ENCODE measurements around the gene CCDC66. TPM values are rescaled to one million over a fixed set of nuclear protein-coding genes. Genes with fewer than 3 reads are reported as not detected.

CCDC66 gene
- total RNA-seq, 4 donors from 2014 or later = 39.4 to 69.5 (median 40.6) TPM

DNA sequence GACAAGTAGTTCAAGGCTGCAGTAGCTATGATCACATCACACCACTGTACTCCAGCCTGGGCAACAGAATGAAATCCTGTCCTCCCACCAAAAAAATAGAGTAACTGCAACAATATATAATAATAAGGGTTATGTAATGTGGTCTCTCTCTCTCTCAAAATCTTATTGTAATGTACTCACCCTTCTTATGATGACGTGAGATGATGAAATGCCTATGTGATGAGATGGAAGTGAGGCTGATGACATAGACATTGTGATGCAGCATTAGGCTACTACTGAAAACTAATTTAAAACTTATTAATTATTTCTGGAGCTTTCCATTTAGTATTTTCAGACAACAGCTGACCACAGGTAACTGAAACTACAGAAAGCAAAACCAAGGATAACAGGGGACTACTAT is 98.7 kb downstream of the CCDC66 start:
- intact Hi-C loops (cut with DNase I) = no loop called here
- Histone ChIP-seq H3K27ac (no peak overlapping the region), H3K4me3 (replicated peaks in 1 of 3) (no peak overlapping the region), H3K27me3 (no peaks in the 10 kb centered on the region), H3K36me3 (peaks cover 44 to 47% of the 10 kb centered on the region in 2 donors), H3K9me3 (no peaks in the 10 kb centered on the region), H3K4me1 (no peaks in the 10 kb centered on the region)
- TF ChIP-seq, protein P1, sequence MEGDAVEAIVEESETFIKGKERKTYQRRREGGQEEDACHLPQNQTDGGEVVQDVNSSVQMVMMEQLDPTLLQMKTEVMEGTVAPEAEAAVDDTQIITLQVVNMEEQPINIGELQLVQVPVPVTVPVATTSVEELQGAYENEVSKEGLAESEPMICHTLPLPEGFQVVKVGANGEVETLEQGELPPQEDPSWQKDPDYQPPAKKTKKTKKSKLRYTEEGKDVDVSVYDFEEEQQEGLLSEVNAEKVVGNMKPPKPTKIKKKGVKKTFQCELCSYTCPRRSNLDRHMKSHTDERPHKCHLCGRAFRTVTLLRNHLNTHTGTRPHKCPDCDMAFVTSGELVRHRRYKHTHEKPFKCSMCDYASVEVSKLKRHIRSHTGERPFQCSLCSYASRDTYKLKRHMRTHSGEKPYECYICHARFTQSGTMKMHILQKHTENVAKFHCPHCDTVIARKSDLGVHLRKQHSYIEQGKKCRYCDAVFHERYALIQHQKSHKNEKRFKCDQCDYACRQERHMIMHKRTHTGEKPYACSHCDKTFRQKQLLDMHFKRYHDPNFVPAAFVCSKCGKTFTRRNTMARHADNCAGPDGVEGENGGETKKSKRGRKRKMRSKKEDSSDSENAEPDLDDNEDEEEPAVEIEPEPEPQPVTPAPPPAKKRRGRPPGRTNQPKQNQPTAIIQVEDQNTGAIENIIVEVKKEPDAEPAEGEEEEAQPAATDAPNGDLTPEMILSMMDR (IDR thresholded peaks at IDR 0.05) = no peak
- no peak for TF ChIP-seq POLR2A (IDR thresholded peaks at IDR 0.05)
- 97 to 100% methylated on average over 1 of the region's 1 CpG for WGBS, 2 donors
- DNase-seq = no peak

DNA sequence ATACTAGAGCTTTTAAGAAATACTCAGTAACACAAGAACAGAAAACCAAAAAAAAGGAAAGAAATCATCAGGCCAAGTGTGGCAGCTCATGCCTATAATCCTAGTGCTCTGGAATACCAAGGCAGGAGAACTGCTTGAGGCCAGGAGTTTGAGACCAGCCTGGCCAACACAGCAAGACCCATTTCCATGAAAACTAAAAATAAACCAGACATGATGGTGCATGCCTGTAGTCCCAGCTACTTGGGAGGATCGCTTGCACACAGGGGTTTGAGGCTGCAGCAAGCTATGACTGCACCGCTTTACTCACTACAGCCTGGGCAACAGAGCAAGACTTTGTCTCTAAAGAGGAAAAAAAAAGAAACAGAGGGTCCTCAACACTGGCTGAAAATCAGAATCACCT is 107.8 kb downstream of the CCDC66 start:
- WGBS, 2 donors = 89 to 97% methylated on average over 2 of the region's 2 CpGs
- no peaks in the 10 kb centered on the region for H3K27me3 ChIP-seq
- H3K4me1 ChIP-seq = no peaks in the 10 kb centered on the region
- no peak overlapping the region for H3K27ac ChIP-seq
- intact Hi-C loops (cut with DNase I) = no loop called here
- no peak overlapping the region for H3K4me3 ChIP-seq (replicated peaks in 1 of 3)
- no peaks in the 10 kb centered on the region for H3K9me3 ChIP-seq
- DNase-seq = no peak
- TF ChIP-seq, protein P1 (IDR thresholded peaks at IDR 0.05) = no peak
- no peak for TF ChIP-seq POLR2A (IDR thresholded peaks at IDR 0.05)
- H3K36me3 ChIP-seq = peaks cover 52 to 56% of the 10 kb centered on the region in 2 donors

DNA sequence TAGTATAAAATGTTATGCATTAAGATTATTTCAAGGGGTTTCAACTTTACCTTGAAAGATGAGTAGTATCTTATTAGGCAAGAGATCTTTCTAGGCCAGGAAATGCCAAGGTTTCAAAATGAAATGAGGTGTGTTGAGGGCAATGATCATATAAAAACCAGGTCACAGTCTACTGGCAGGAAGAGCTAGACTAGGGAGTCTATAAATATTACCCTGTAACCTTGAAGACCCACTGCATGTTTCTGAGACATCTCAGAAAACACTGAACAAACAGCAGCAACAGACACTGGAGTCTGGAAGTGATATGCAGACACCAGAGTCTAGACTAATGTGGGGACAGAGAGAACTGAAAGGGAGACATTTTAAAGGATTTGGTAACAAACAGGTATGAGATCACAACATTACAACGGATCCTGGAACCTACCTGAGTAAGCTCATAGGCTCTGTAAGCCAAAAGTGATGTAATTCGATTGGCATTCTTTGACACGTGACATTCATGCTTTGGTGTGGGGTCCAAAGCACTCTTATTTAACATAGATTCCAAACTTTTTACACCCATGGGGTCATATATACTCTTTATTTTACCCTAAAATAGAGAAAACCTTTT is 111.1 kb downstream of the CCDC66 start:
- DNase-seq = no peak
- H3K4me1 ChIP-seq = no peaks in the 10 kb centered on the region
- H3K4me3 ChIP-seq (replicated peaks in 1 of 3) = no peak overlapping the region
- no peak overlapping the region for H3K27ac ChIP-seq
- no peaks in the 10 kb centered on the region for H3K27me3 ChIP-seq
- no peaks in the 10 kb centered on the region for H3K9me3 ChIP-seq
- TF ChIP-seq, protein P1 (IDR thresholded peaks at IDR 0.05) = no peak
- WGBS, 2 donors = 81 to 88% methylated on average over 3 of the region's 3 CpGs
- peaks cover 37 to 42% of the 10 kb centered on the region in 2 donors for H3K36me3 ChIP-seq
- intact Hi-C loops (cut with DNase I) = no loop called here

Other genes starting within 250 kb of the CCDC66 start
- 1 to 10 TPM; 5.3 to 8.8 (median 7.8) TPM for gene ERC2, start 88.7 kb upstream of the CCDC66 start, total RNA-seq
- 100 to 1,000 TPM in 3 of 4 donors, 10 to 100 TPM in 1; 93.7 to 129 (median 103) TPM for gene TASOR, start 126.1 kb downstream of the CCDC66 start, total RNA-seq
- 10 to 100 TPM; 15.7 to 20.8 (median 18.8) TPM for gene ARHGEF3, start 244.8 kb downstream of the CCDC66 start, total RNA-seq